GM23338 (cell line): Measurements from ENCODE around the gene CORO1C.

Experiments
- CTCF ChIP-seq, 2 experiments: fragments of 200-600 bp in 1 of 2; sonication (generic) in 1 of 2; conservative IDR thresholded peaks; 2 replicates each; pipeline versions ENCODE4 v1.5.1 to v1.6.1; 2016 to 2017; ENCODE audit warnings: antibody characterized with exemption in 2 of 2, low read depth in 2 of 2, mild to moderate bottlenecking in 2 of 2, moderate library complexity in 1 of 2
- POLR2AphosphoS5 ChIP-seq: IDR thresholded peaks from 2 replicates; pipeline ENCODE4 v1.6.1; 2016; ENCODE audit warnings: antibody characterized with exemption, low read depth

- TF ChIP-seq CTCF (conservative IDR thresholded peaks at IDR 0.05; ENCODE audit: low read depth in 2 of 2) (no peak), POLR2AphosphoS5 (no peak)
These were observed 74.1 kb downstream of the CORO1C start for GRCh38 chr12:108657130-108657745.
